ENCODE measurements around the gene LMAN2L.

LMAN2L gene, protein sequence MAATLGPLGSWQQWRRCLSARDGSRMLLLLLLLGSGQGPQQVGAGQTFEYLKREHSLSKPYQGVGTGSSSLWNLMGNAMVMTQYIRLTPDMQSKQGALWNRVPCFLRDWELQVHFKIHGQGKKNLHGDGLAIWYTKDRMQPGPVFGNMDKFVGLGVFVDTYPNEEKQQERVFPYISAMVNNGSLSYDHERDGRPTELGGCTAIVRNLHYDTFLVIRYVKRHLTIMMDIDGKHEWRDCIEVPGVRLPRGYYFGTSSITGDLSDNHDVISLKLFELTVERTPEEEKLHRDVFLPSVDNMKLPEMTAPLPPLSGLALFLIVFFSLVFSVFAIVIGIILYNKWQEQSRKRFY

DNA sequence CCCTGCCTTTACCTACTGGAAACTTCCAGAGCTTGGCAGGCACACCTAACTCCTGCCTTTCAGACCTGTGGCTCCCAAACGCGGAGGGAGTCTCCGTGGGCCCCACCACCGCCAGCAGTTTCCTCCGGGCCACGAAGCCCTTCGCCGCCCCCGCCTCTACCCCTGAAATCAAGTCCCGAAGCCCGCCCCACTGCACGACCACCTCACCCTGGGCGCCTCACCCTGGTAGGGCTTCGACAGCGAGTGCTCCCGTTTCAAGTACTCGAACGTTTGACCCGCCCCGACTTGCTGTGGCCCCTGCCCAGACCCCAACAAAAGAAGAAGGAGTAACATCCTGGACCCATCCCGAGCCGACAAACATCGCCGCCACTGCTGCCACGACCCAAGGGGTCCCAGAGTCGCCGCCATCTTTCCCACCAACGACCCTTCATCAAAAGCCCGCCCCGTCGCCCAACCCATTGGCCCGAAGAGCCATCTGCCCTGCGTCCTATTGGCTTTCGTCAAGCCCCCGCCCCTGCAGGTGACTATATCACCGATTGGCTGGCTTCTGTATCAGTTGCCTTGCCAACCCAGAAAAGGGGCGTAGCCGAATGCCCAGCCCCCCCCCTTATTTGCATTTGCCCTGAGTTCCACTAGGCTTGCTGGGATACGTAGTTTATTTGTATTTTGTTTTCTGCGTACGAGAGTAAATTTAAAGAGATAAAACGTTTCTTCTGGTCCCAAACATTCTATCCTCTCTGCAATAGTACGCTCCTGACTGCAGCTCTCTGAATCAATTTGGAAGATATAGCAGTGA lies at the start of gene LMAN2L:
TSS of gene LMAN2L (minus strand) at position 432 of the 796 bp plus-strand sequence. CDS start at position 408, 24 bp downstream.
- peak; percentile 95 for DNase-seq

GRCh38 chr2:96789245-96789617 lies 49.4 kb upstream of the LMAN2L start:
- no peak for DNase-seq

- no peak for DNase-seq
These were observed 48.8 kb upstream of the LMAN2L start for GRCh38 chr2:96788442-96789244.

GRCh38 chr2:96787411-96787810 lies 47.5 kb upstream of the LMAN2L start:
- DNase-seq, result no peak

DNA sequence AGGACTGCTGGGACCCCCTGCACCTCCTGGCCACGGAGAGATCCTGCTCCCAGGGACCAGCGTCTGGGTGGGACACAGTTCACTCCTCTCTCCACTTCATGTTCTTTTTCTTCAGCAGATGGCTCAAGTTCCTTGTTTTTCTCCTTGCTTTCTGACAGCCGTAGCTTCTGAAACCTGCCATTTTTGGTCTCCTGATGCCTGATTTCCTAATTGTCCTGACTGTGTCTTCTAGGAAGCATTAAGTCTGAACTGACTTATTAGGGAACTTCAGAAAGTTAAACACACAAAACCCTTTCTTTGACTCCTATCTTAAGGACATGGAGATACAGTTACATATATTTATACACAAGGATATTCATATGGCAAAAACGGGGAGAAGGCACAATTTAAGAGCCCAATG lies 43.5 kb upstream of the LMAN2L start:
- no peak for DNase-seq

GRCh38 chr2:96775160-96775559 lies 35.3 kb upstream of the LMAN2L start:
- DNase-seq, result no peak

GRCh38 chr2:96773922-96774321 lies 34.1 kb upstream of the LMAN2L start:
- peak; percentile 29 for DNase-seq

DNA sequence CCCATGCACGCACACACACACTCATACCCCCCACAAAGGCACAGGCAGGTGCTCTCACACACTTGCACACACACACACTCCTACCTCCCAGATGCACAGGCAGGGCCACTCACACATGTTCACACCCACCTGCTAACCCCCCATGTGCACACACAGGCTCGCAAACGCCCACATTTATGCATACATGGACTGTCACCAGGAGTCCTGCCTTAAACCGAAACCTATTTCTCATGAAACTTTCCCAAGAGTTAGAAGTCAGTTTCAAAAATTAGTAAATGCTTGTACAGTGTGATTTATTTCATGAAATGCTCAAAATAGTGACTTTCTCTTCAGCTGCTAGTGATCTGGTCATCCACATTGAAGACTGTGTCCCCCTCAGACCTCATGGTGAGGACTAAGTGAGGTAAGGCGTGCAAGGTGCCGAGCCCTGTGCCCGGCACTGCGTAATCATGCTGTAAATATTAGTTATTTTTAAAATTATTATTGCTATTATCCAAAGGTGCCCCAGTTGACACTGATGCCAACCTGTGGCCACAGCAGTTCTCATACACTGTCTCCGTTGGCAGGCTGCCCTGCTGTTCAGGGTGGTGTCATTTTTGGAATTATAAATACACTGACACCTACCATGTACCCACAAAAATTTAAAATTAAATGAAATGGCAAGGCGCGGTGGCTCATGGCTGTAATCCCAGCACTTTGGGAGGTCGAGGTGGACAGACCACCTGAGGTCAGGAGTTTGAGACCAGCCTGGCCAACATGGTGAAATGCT lies 33.2 kb upstream of the LMAN2L start:
- no peak for DNase-seq

GRCh38 chr2:96771796-96772618 lies 32.1 kb upstream of the LMAN2L start:
- DNase-seq, result no peak

- DNase-seq, result no peak
These were observed 30.8 kb upstream of the LMAN2L start for GRCh38 chr2:96770442-96771202.

- no peak for DNase-seq
These were observed 29.9 kb upstream of the LMAN2L start for GRCh38 chr2:96769814-96770213.

GRCh38 chr2:96768083-96768561 lies 28.3 kb upstream of the LMAN2L start:
- no peak for DNase-seq

- DNase-seq, result no peak
These were observed 27.4 kb upstream of the LMAN2L start for GRCh38 chr2:96767135-96767871.

- DNase-seq, result no peak
These were observed 24.4 kb upstream of the LMAN2L start for GRCh38 chr2:96764253-96764637.

DNA sequence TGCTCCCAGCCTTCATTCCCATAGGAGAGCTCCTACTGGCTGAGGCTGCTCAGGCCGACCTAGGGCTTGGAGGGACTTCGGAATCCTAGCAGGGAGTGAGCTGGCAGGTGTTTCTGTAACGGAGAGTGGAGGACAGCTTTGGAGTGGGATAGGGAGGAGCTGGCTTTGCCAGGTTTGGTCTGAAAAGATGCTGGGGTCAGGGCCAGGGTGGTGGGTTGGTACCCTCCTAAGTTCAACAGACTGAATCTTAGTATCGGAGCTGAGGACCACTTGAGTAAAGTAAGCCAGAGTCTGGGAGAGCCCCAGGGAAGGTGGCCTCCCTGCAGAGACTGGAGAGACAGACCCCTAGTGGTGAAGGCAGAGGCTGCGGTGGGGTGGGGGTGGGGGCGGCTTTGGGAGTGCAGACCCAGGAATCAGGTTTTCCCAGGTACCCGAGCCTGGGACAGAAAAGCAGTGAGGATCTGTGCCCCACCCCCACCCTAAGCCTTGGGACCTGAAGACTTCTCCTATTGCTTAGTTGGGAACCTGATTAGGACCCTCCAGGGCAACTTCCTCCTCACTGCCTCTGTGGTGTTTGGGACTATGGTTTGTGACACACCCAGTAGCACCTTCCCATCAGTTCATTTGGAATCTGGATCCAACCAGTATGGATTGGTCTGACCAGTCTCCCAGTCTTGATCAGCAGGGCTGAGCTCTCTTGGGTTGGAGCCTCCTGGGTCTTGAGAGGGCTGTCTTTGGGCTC lies 23.8 kb upstream of the LMAN2L start:
- DNase-seq, result no peak

- DNase-seq, result no peak
These were observed 22.9 kb upstream of the LMAN2L start for GRCh38 chr2:96762529-96763311.

GRCh38 chr2:96760986-96761832 lies 21.3 kb upstream of the LMAN2L start:
- DNase-seq, result no peak
